Cardiac muscle cell (in vitro differentiated cells and primary cell): ENCODE results near the gene ITGA6. TPM values are rescaled to one million over a fixed set of nuclear protein-coding genes. Genes with fewer than 3 reads are reported as not detected.
"Not testable (repeated sequence)": the region's sequence is repeated elsewhere in the genome, so short reads cannot be mapped to it uniquely, and the experiment has no call there.

Experiments used
- DNase-seq, 2 donors: peaks; one replicate each; pipeline versions ENCODE4 v3.0.0 to v3.0.0-alpha.2; 2010 to 2017; ENCODE audit warnings: low read depth in 1 of 2, low spot score in 1 of 2
- H3K27ac ChIP-seq: fragments of 200-600 bp; sonication (generic); 2 replicates; pipeline ENCODE4 v1.5.1; 2016
- H3K27me3 ChIP-seq: fragments of 200-600 bp; sonication (generic); 2 replicates; pipeline ENCODE4 v1.6.0; 2016; ENCODE audit warnings: control low read depth
- H3K36me3 ChIP-seq: fragments of 200-600 bp; sonication (generic); 2 replicates; pipeline ENCODE4 v1.5.1; 2016; ENCODE audit warnings: control low read depth
- H3K4me1 ChIP-seq: fragments of 200-600 bp; sonication (generic); 2 replicates; pipeline ENCODE4 v1.8.1; 2017; ENCODE audit warnings: low read depth, mild to moderate bottlenecking, mixed run types
- H3K4me3 ChIP-seq: fragments of 200-600 bp; sonication (generic); 2 replicates; pipeline ENCODE4 v1.5.1; 2016; ENCODE audit warnings: mild to moderate bottlenecking
- H3K9me3 ChIP-seq: fragments of 200-600 bp; sonication (generic); 2 replicates; pipeline ENCODE4 v1.5.1; 2017; ENCODE audit warnings: low read depth, mild to moderate bottlenecking, control low read depth
- polyA plus RNA-seq: library from polyadenylated mRNA; unstranded; fragments of >200 nt; fragmentation: Nextera tagmentation; extraction: Ambion mirVana; gene quantifications from 2 replicates; pipeline ENCODE4 v1.2.1, GENCODE V29; 2016
- total RNA-seq: library from RNA; depleted of rRNA; stranded (reverse); fragments of >200 nt; gene quantifications from 2 replicates; pipeline ENCODE4 v1.2.3, GENCODE V29; 2016
- TF ChIP-seq, protein P1 (sequence below): IDR thresholded peaks from 2 replicates; pipeline ENCODE4 v1.5.1; 2012; ENCODE audit warnings: low read depth, mild to moderate bottlenecking, low read length

Gene ITGA6
- total and polyA plus RNA-seq, 2 experiments from 2014 or later = 16.3 to 28.3 TPM

DNA sequence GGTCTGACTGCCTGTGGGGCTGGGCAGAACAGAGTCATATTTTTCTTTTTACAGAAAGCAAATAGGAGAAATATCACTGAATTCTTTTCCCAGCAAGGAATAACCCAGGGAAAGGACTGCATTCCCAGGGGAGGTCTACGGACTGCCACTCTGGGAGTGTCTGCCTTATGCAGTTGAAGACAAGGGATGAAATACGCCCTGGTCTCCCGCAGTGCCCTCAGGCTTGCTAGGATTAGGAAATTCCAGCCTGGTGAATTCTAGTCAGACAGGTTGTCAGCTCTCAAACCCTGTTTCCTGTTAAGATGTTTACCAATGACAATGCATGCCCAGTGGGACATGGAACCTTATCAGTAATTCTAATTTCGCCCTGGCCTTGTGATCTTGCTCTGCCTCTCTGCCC, 98.2 kb downstream of the ITGA6 start:
- Histone ChIP-seq H3K27ac (no peak overlapping the region), H3K4me3 (no peak overlapping the region), H3K4me1 (no peaks in the 10 kb centered on the region), H3K36me3 (no peaks in the 10 kb centered on the region), H3K27me3 (no peaks in the 10 kb centered on the region), H3K9me3 (no peaks in the 10 kb centered on the region)
- no peak for DNase-seq
- TF ChIP-seq, protein P1, sequence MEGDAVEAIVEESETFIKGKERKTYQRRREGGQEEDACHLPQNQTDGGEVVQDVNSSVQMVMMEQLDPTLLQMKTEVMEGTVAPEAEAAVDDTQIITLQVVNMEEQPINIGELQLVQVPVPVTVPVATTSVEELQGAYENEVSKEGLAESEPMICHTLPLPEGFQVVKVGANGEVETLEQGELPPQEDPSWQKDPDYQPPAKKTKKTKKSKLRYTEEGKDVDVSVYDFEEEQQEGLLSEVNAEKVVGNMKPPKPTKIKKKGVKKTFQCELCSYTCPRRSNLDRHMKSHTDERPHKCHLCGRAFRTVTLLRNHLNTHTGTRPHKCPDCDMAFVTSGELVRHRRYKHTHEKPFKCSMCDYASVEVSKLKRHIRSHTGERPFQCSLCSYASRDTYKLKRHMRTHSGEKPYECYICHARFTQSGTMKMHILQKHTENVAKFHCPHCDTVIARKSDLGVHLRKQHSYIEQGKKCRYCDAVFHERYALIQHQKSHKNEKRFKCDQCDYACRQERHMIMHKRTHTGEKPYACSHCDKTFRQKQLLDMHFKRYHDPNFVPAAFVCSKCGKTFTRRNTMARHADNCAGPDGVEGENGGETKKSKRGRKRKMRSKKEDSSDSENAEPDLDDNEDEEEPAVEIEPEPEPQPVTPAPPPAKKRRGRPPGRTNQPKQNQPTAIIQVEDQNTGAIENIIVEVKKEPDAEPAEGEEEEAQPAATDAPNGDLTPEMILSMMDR = no peak

- Histone ChIP-seq H3K27ac (no peak overlapping the region), H3K4me1 (no peaks in the 10 kb centered on the region), H3K9me3 (no peaks in the 10 kb centered on the region), H3K4me3 (no peak overlapping the region), H3K36me3 (no peaks in the 10 kb centered on the region), H3K27me3 (no peaks in the 10 kb centered on the region)
- DNase-seq = no peak
- TF ChIP-seq, protein P1 = no peak
Measured at GRCh38 chr2:172531309-172531708, 103.9 kb downstream of the ITGA6 start.

- H3K4me1 ChIP-seq, DNase-seq, H3K36me3 ChIP-seq, H3K27me3 ChIP-seq, H3K9me3 ChIP-seq, H3K4me3 ChIP-seq, H3K27ac ChIP-seq: not testable (repeated sequence)
Measured at GRCh38 chr2:172532461-172532860, 105.1 kb downstream of the ITGA6 start.

DNA sequence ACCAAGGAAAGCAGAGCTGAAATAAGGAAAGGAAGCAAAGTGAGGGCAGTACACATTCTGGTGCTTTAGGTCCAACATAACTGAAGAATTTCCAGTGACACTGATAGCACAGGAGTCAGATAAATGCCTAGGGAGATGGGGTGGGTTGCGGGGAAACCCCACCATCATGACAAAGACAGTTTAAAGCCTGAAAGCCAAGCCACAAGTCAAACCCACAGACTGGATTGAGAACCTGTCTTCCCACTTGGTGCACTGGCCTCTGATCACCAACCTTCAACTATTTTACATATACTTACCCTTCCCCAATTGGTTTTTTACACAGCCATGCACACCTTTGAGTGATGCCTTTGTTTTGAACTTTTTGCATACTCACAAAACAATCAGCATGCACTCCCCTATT, 106.3 kb downstream of the ITGA6 start:
- H3K4me1 ChIP-seq = no peaks in the 10 kb centered on the region
- no peaks in the 10 kb centered on the region for H3K27me3 ChIP-seq
- H3K9me3 ChIP-seq = no peaks in the 10 kb centered on the region
- no peak overlapping the region for H3K27ac ChIP-seq
- no peak for DNase-seq
- TF ChIP-seq, protein P1 = no peak
- H3K4me3 ChIP-seq = no peak overlapping the region
- no peaks in the 10 kb centered on the region for H3K36me3 ChIP-seq

GRCh38 chr2:172535119-172535518, 107.7 kb downstream of the ITGA6 start:
- Histone ChIP-seq H3K4me1 (no peaks in the 10 kb centered on the region), H3K27ac (no peak overlapping the region), H3K36me3 (no peaks in the 10 kb centered on the region), H3K9me3 (no peaks in the 10 kb centered on the region), H3K27me3 (no peaks in the 10 kb centered on the region), H3K4me3 (no peak overlapping the region)
- no peak for DNase-seq
- TF ChIP-seq, protein P1 = no peak

DNA sequence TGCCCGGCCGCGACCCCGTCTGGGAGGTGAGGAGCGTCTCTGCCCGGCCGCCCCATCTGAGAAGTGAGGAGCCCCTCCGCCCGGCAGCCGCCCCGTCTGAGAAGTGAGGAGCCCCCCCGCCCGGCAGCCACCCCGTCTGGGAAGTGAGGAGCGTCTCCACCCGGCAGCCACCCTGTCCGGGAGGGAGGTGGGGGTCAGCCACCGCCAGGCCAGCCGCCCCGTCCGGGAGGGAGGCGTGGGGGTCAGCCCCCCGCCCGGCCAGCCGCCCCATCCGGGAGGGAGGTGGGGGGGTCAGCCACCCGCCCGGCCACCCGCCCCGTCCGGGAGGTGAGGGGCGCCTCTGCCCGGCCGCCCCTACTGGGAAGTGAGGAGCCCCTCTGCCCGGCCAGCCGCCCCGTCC, 110.5 kb downstream of the ITGA6 start:
- not testable (repeated sequence) for H3K9me3 ChIP-seq, H3K4me1 ChIP-seq, H3K4me3 ChIP-seq, H3K36me3 ChIP-seq, H3K27ac ChIP-seq, H3K27me3 ChIP-seq, DNase-seq

DNA sequence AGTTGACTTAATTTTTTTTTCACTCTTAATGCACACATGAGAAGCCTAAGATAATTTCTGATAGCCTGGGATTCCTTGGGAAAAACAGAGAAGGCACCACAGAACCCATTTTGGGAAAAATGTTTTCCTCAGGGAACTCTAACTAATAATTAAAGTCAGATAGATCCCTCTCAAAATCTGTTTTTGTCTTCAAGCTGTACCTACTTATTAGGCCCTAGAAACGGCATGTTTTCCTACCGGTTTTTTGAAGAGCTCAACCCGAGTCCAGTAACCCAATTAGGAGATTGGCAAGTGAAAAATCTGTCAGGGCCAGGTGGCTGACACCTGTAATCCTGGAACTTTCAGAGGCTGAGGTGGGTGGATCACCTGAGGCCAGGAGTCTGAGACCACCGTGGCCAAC, 112.4 kb downstream of the ITGA6 start:
- Histone ChIP-seq H3K27me3 (no peaks in the 10 kb centered on the region), H3K4me1 (no peaks in the 10 kb centered on the region), H3K27ac (no peak overlapping the region), H3K4me3 (no peak overlapping the region), H3K9me3 (no peaks in the 10 kb centered on the region), H3K36me3 (no peaks in the 10 kb centered on the region)
- DNase-seq = no peak
- TF ChIP-seq, protein P1 = no peak
